Gastrocnemius medialis (tissue), 4 donors: Measurements from ENCODE around the gene GRM1.

Experiments
- CTCF ChIP-seq, 5 experiments: fragments of 450-650 bp in 3 of 5; fragments of 200-600 bp in 2 of 5; sonication (generic) in 2 of 5; IDR thresholded peaks in 4 of 5; conservative IDR thresholded peaks in 1 of 5; 1 replicate in 4 of 5; 2 replicates in 1 of 5; pipeline ENCODE4 v1.5.1; 2016 to 2019; ENCODE audit warnings: antibody characterized with exemption in 5 of 5, mild to moderate bottlenecking in 3 of 5, moderate library complexity in 3 of 5
- POLR2A ChIP-seq, 2 donors: fragments of 450-650 bp; IDR thresholded peaks; one replicate each; pipeline ENCODE4 v1.6.1; 2017; ENCODE audit warnings: antibody characterized with exemption in 2 of 2, mild to moderate bottlenecking in 2 of 2, moderate library complexity in 2 of 2

GRCh38 chr6:146481527-146481926 is 452.7 kb downstream of the GRM1 start:
- TF ChIP-seq CTCF (IDR thresholded peaks at IDR 0.05 in 4 of 5, conservative IDR thresholded peaks at IDR 0.05 in 1 of 5) (no peak), POLR2A (IDR thresholded peaks at IDR 0.05) (no peak)
